Suprapubic skin (tissue), 4 donors: ENCODE data around the gene CECR2. TPM values are rescaled to one million over a fixed set of nuclear protein-coding genes. Genes with fewer than 3 reads are reported as not detected.

ENCODE experiments used
- DNase-seq, 2 donors: peaks; one replicate each; pipeline ENCODE4 v3.0.0-alpha.2; 2019; ENCODE audit warnings: low spot score in 2 of 2
- H3K27ac ChIP-seq: fragments of 200-600 bp; sonication (generic); one replicate; pipeline ENCODE4 v1.5.1; 2019
- H3K27me3 ChIP-seq: fragments of 200-600 bp; sonication (generic); one replicate; pipeline ENCODE4 v1.5.1; 2019
- H3K36me3 ChIP-seq: fragments of 200-600 bp; sonication (generic); one replicate; pipeline ENCODE4 v1.5.1; 2019
- H3K4me1 ChIP-seq: fragments of 200-600 bp; sonication (generic); one replicate; pipeline ENCODE4 v1.5.1; 2019
- H3K4me3 ChIP-seq: fragments of 200-600 bp; sonication (generic); one replicate; pipeline ENCODE4 v1.5.1; 2019; ENCODE audit warnings: mild to moderate bottlenecking
- H3K9me3 ChIP-seq: fragments of 200-600 bp; sonication (generic); one replicate; pipeline ENCODE4 v1.5.1; 2019
- CTCF ChIP-seq, 2 donors: fragments of 200-600 bp in 1 of 2; fragments of 450-650 bp in 1 of 2; sonication (generic) in 1 of 2; IDR thresholded peaks; one replicate each; pipeline ENCODE4 v1.5.1; 2016 to 2019; ENCODE audit warnings: antibody characterized with exemption in 2 of 2, mild to moderate bottlenecking in 1 of 2, moderate library complexity in 1 of 2
- EP300 ChIP-seq: sonication (generic); formaldehyde crosslinking; IDR thresholded peaks from one replicate; pipeline ENCODE4 v1.6.1; 2017; ENCODE audit warnings: antibody characterized with exemption
- POLR2A ChIP-seq, 2 donors: fragments of 450-650 bp; IDR thresholded peaks; one replicate each; pipeline ENCODE4 v1.6.1; 2017; ENCODE audit warnings: antibody characterized with exemption in 2 of 2, mild to moderate bottlenecking in 2 of 2, moderate library complexity in 2 of 2
- POLR2AphosphoS5 ChIP-seq, 3 donors: sonication (generic); formaldehyde crosslinking; IDR thresholded peaks; one replicate each; pipeline ENCODE4 v1.6.1; 2017; ENCODE audit warnings: antibody characterized with exemption in 3 of 3
- WGBS: methylation state at CpG from one replicate; pipeline ENCODE4 v1.1.5; 2018; 5-methylcytosine and 5-hydroxymethylcytosine counted together
- total RNA-seq, 4 donors: library from RNA; depleted of rRNA; stranded (reverse); fragments of >200 nt; gene quantifications; one replicate each; pipeline ENCODE4 v1.1.0, GENCODE V29; 2016

CECR2 gene
- total RNA-seq, 4 donors from 2014 or later: 2.5 to 3.9 (median 3.7) TPM

DNA sequence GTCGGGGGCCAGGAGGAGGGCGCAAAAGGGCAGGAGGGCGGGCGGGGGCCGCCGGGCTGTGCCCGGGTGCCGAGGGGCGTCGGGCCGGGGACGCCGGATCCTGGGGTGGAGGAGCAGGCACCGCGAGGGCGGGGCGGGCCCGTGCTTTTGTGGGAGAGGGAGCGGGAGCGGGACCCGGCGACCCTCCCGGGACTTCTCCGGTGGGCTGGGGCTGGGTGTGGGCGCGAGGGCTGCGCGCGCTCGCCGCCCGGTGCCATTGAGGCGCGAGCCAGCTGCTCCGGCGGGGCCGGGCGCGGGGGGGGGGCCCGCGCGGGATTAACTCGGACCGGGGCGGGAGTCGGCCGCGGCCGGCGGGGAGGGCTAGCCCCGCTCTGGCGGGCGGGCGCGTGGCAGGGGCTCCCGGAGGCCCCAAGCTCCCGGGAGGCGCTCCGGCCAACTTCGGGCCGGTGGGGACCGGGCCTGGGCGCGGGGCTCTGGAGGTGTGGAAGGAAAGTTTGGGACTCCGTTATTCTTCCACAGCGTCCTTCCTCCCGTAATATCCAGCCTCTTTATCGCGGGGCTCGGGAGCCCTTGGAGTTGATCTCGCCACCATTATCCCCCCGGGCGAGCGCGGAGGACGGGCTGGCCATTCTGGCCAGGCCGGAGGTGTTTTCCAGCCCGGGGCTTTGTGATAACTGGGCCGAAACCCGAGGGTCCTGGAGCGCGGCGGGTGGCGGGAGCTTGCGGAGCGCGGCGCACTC, 936 bp downstream of the CECR2 start:
- Histone ChIP-seq H3K36me3 (no peaks in the 10 kb centered on the region), H3K27ac (no peak overlapping the region), H3K27me3 (peaks cover 88% of the 10 kb centered on the region), H3K9me3 (no peaks in the 10 kb centered on the region), H3K4me1 (peaks cover 28% of the 10 kb centered on the region), H3K4me3 (peak overlapping the region; percentile 64)
- WGBS: 3% methylated on average over 17 of the region's 88 CpGs
- TF ChIP-seq EP300: no peak
- TF ChIP-seq CTCF (IDR thresholded peaks at IDR 0.05): no peak
- no peak for TF ChIP-seq POLR2A (IDR thresholded peaks at IDR 0.05)
- TF ChIP-seq POLR2AphosphoS5 (IDR thresholded peaks at IDR 0.05): no peak
- DNase-seq: peak in 1 of 2 donors; percentile 57

DNA sequence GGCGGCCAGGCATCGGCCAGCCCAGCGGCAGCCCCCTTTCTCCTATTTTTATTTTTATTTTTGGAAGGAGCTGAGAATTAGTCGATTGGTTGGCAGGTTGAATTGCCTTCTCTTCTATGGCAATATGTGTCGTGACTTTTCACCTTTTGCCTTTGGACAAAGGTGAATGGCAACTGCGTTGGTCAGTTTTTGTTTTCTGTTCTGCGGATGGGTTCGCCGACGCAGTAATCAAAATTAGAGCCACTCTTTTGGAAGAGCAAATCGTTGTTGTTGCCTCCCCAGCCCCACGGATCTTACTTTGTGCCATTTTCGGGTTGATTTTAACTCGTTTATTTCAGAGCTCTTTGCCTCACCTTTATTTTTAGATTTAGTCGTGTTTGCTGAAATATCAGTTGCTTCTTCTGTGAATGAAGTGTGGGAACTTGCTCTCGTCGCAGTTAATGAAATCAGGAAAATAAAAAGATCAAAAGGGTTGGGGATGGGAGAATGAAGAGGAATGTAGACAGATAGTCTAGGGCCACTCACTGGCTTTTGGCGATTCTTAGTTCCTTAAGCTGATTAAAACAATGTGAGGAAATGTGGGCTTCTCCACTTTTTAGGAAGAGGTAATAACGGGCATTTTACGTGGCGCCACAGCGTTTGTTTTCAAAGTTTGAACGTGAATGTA, 1.6 kb downstream of the CECR2 start:
- peak in 1 of 2 donors; percentile 18 for DNase-seq
- Histone ChIP-seq H3K27me3 (peaks cover 82% of the 10 kb centered on the region), H3K4me1 (peaks cover 28% of the 10 kb centered on the region), H3K4me3 (peak overlapping the region; percentile 64), H3K27ac (no peak overlapping the region), H3K9me3 (no peaks in the 10 kb centered on the region), H3K36me3 (no peaks in the 10 kb centered on the region)
- 13% methylated on average over 23 of the region's 23 CpGs for WGBS
- TF ChIP-seq POLR2A (IDR thresholded peaks at IDR 0.05) (no peak), EP300 (no peak), CTCF (IDR thresholded peaks at IDR 0.05) (no peak), POLR2AphosphoS5 (IDR thresholded peaks at IDR 0.05) (no peak)

- TF ChIP-seq CTCF (IDR thresholded peaks at IDR 0.05) (no peak), POLR2A (IDR thresholded peaks at IDR 0.05) (no peak), POLR2AphosphoS5 (IDR thresholded peaks at IDR 0.05) (no peak), EP300 (no peak)
- DNase-seq: no peak
- no peak overlapping the region for H3K4me3 ChIP-seq
- H3K4me1 ChIP-seq: peaks cover 28% of the 10 kb centered on the region
- 56% methylated on average over 5 of the region's 5 CpGs for WGBS
- no peak overlapping the region for H3K27ac ChIP-seq
- peaks cover 77% of the 10 kb centered on the region for H3K27me3 ChIP-seq
- H3K36me3 ChIP-seq: no peaks in the 10 kb centered on the region
- H3K9me3 ChIP-seq: no peaks in the 10 kb centered on the region
Observed at GRCh38 chr22:17371448-17371847, 2.2 kb downstream of the CECR2 start.

- TF ChIP-seq CTCF (IDR thresholded peaks at IDR 0.05) (no peak), POLR2AphosphoS5 (IDR thresholded peaks at IDR 0.05) (no peak), POLR2A (IDR thresholded peaks at IDR 0.05) (no peak), EP300 (no peak)
- Histone ChIP-seq H3K4me1 (peaks cover 20% of the 10 kb centered on the region), H3K36me3 (no peaks in the 10 kb centered on the region), H3K27ac (no peak overlapping the region), H3K4me3 (no peak overlapping the region), H3K9me3 (no peaks in the 10 kb centered on the region), H3K27me3 (peaks cover 59% of the 10 kb centered on the region)
- 75% methylated on average over 4 of the region's 4 CpGs for WGBS
- DNase-seq: no peak
Observed at GRCh38 chr22:17373855-17374254, 4.6 kb downstream of the CECR2 start.

DNA sequence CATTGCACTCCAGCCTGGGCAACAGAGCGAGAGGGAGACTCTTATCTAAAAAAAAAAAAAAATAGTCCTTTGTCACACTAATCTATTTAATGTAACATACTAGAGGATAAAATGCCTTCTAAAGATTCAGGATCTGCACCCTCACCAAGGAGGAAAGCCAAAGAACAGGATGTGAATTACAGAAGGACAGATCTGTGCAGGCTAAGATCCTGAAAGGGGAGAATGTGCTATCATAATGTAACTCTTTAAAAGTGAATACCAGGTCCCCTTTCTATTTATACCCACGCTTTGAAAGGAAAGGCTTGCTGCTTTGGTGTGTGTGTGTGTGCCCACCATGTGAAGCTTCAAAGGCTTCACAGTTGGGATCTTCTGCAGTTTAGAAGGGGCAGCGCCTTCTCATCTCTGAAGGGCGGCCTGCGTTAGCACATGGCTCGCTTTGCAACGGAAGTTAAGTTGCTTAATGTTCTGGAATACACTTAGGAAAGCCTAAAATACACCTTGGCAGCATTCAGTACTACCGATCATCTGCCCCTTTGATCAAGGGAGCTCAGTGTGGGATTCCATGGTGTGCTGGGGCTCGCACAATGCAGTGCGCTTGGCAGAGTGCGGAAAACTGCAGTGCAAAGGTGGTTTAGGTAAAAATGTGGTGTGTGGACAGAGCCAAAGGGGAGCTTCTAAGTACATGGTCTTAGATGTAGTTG, 6.8 kb downstream of the CECR2 start:
- Histone ChIP-seq H3K9me3 (no peaks in the 10 kb centered on the region), H3K27ac (no peak overlapping the region), H3K4me3 (no peak overlapping the region), H3K36me3 (no peaks in the 10 kb centered on the region), H3K27me3 (peaks cover 42% of the 10 kb centered on the region), H3K4me1 (no peaks in the 10 kb centered on the region)
- TF ChIP-seq CTCF (IDR thresholded peaks at IDR 0.05) (no peak), POLR2A (IDR thresholded peaks at IDR 0.05) (no peak), EP300 (no peak), POLR2AphosphoS5 (IDR thresholded peaks at IDR 0.05) (no peak)
- DNase-seq: peak in 1 of 2 donors; percentile 4
- 81% methylated on average over 11 of the region's 11 CpGs for WGBS
